OCI-LY1 (cell line): ENCODE data around the gene SLC2A4RG.

Experiments used
- EZH2 ChIP-seq: fragments of 200-600 bp; sonication (generic), shearing (Covaris generic); IDR thresholded peaks from 2 replicates; pipeline ENCODE4 v1.8.0; 2017; ENCODE audit warnings: borderline replicate concordance, mixed run types, mild to moderate bottlenecking, antibody characterized with exemption, low read length, moderate library complexity, mixed read lengths
- TF ChIP-seq, protein P1 (sequence below): fragments of 200-600 bp; sonication (generic), shearing (Covaris generic); IDR thresholded peaks from 2 replicates; pipeline ENCODE4 v1.5.1; 2017; ENCODE audit warnings: mild to moderate bottlenecking, antibody characterized with exemption, low read length, moderate library complexity, mixed read lengths

DNA sequence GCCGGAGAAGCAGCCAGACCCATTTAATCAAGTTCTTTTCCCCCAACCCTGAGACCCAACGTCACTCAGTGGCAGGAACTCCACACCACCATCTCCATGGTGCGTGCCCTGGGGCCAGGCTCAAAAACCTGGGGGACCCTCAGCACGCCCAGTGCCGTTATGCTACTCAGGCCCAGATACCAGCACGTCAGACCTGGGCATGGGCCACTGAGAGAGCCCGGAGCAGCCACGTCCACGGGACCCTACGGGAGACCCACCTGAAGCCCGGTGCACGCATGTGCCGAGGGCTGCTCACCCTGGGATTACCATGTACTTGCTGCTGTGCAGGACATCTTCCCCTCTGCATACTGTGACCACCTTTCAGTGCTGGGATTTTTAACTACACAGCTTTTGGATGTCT is 13.8 kb downstream of the SLC2A4RG start:
- TF ChIP-seq, protein P1, sequence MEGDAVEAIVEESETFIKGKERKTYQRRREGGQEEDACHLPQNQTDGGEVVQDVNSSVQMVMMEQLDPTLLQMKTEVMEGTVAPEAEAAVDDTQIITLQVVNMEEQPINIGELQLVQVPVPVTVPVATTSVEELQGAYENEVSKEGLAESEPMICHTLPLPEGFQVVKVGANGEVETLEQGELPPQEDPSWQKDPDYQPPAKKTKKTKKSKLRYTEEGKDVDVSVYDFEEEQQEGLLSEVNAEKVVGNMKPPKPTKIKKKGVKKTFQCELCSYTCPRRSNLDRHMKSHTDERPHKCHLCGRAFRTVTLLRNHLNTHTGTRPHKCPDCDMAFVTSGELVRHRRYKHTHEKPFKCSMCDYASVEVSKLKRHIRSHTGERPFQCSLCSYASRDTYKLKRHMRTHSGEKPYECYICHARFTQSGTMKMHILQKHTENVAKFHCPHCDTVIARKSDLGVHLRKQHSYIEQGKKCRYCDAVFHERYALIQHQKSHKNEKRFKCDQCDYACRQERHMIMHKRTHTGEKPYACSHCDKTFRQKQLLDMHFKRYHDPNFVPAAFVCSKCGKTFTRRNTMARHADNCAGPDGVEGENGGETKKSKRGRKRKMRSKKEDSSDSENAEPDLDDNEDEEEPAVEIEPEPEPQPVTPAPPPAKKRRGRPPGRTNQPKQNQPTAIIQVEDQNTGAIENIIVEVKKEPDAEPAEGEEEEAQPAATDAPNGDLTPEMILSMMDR = no peak
- no peak for TF ChIP-seq EZH2
